Measurements from ENCODE around the gene EML4. TPM values are rescaled to one million over a fixed set of nuclear protein-coding genes. Genes with fewer than 3 reads are reported as not detected.

Gene EML4
- total RNA-seq, 2 experiments from 2014 or later = 58.2 to 59.7 TPM

GRCh38 chr2:42252464-42252863 lies 83.3 kb downstream of the EML4 start:
- DNase-seq (peak; percentile 82), ATAC-seq (peak; percentile 85)
- Mint-ChIP-seq H3K4me3 (no peak overlapping the region), H3K27me3 (no peaks in the 10 kb centered on the region), H3K36me3 (ENCODE audit: low read depth) (peaks cover 27% of the 10 kb centered on the region), H3K9me3 (peaks cover 2% of the 10 kb centered on the region), H3K27ac (peak overlapping the region; percentile 60), H3K4me1 (ENCODE audit: low read depth) (peaks cover 73% of the 10 kb centered on the region)
- POLR2A ChIA-PET = interaction anchor here (0.6 kb wide), 1 partner anchor 29 kb away, joined by 3 read pairs; no protein-coding TSS in a partner anchor
- no peak for TF ChIP-seq CTCF (IDR thresholded peaks at IDR 0.05)
- CTCF ChIA-PET = interaction anchor here (0.8 to 1.0 kb wide), 2 partner anchors 11 to 383 kb away, joined by 3 to 4 read pairs; no protein-coding TSS in a partner anchor
- intact Hi-C loops (cut with micrococcal nuclease) = no loop called here

- ChIA-PET CTCF (no interaction called here), POLR2A (no interaction called here)
- H3K36me3 Mint-ChIP-seq (ENCODE audit: low read depth) = peaks cover 33% of the 10 kb centered on the region
- H3K27ac Mint-ChIP-seq = no peak overlapping the region
- ATAC-seq (no peak), DNase-seq (no peak)
- H3K27me3 Mint-ChIP-seq = no peaks in the 10 kb centered on the region
- peaks cover 71% of the 10 kb centered on the region for H3K4me1 Mint-ChIP-seq (ENCODE audit: low read depth)
- TF ChIP-seq CTCF (IDR thresholded peaks at IDR 0.05) = no peak
- H3K9me3 Mint-ChIP-seq = peaks cover 2% of the 10 kb centered on the region
- intact Hi-C loops (cut with micrococcal nuclease) = no loop called here
- H3K4me3 Mint-ChIP-seq = no peak overlapping the region
Observed at GRCh38 chr2:42254186-42254895, 85.2 kb downstream of the EML4 start.

GRCh38 chr2:42256505-42256904 lies 87.4 kb downstream of the EML4 start:
- ATAC-seq = peak; percentile 57
- intact Hi-C loops (cut with micrococcal nuclease) = no loop called here
- no peak for DNase-seq
- Mint-ChIP-seq H3K27me3 (no peaks in the 10 kb centered on the region), H3K4me3 (no peak overlapping the region), H3K36me3 (ENCODE audit: low read depth) (peaks cover 25% of the 10 kb centered on the region), H3K4me1 (ENCODE audit: low read depth) (peaks cover 51% of the 10 kb centered on the region), H3K9me3 (peaks cover 2% of the 10 kb centered on the region), H3K27ac (peak overlapping the region; percentile 66)
- ChIA-PET POLR2A (interaction anchor here (0.5 to 1.0 kb wide), 2 partner anchors 15 to 103 kb away, joined by 3 to 4 read pairs; no protein-coding TSS in a partner anchor), CTCF (interaction anchor here (0.9 to 2.1 kb wide), 3 partner anchors 9 to 141 kb away, joined by 3 to 5 read pairs (median 3); no protein-coding TSS in a partner anchor)
- no peak for TF ChIP-seq CTCF (IDR thresholded peaks at IDR 0.05)

GRCh38 chr2:42261518-42262195 lies 92.5 kb downstream of the EML4 start:
- Mint-ChIP-seq H3K36me3 (ENCODE audit: low read depth) (peaks cover 25% of the 10 kb centered on the region), H3K4me3 (no peak overlapping the region), H3K9me3 (no peaks in the 10 kb centered on the region), H3K27ac (no peak overlapping the region), H3K4me1 (ENCODE audit: low read depth) (peaks cover 8% of the 10 kb centered on the region), H3K27me3 (no peaks in the 10 kb centered on the region)
- ATAC-seq (no peak), DNase-seq (no peak)
- intact Hi-C loops (cut with micrococcal nuclease) = no loop called here
- ChIA-PET POLR2A (no interaction called here), CTCF (interaction anchor here (1.1 kb wide), 1 partner anchor 165 kb away, joined by 4 read pairs; no protein-coding TSS in a partner anchor)
- no peak for TF ChIP-seq CTCF (IDR thresholded peaks at IDR 0.05)

- Mint-ChIP-seq H3K4me1 (ENCODE audit: low read depth) (peaks cover 14% of the 10 kb centered on the region), H3K27me3 (no peaks in the 10 kb centered on the region), H3K9me3 (no peaks in the 10 kb centered on the region), H3K36me3 (ENCODE audit: low read depth) (peaks cover 21% of the 10 kb centered on the region), H3K27ac (no peak overlapping the region), H3K4me3 (no peak overlapping the region)
- CTCF ChIA-PET = interaction anchor here (1.2 to 1.3 kb wide), 2 partner anchors 63 to 171 kb away, joined by 5 read pairs; no protein-coding TSS in a partner anchor
- no peak for ATAC-seq
- no peak for DNase-seq
- intact Hi-C loops (cut with micrococcal nuclease) = no loop called here
- POLR2A ChIA-PET = no interaction called here
- no peak for TF ChIP-seq CTCF (IDR thresholded peaks at IDR 0.05)
Observed at GRCh38 chr2:42266236-42266635, 97.1 kb downstream of the EML4 start.
